ENCODE data around the gene INTS15.
"Not testable (repeated sequence)": the region's sequence is repeated elsewhere in the genome, so short reads cannot be mapped to it uniquely, and the experiment has no call there.

INTS15 gene

GRCh38 chr7:6577369-6578113 is 12.3 kb upstream of the INTS15 start, which contains the start of gene ZDHHC4:
TSS of gene ZDHHC4 (plus strand) at chr7:6577454. CDS start at chr7:6580562, 3,108 bp downstream.
- H3K27me3 ChIP-seq: no peaks in the 10 kb centered on the region
- peak within 1 kb of the TSS; percentile 74 for H3K4me3 ChIP-seq
- peak within 1 kb of the TSS; percentile 87 for H3K4me2 ChIP-seq
- H3K4me1 ChIP-seq: peaks cover 95% of the 10 kb centered on the region
- H3K9ac ChIP-seq: peak within 1 kb of the TSS; percentile 91
- no peaks in the 10 kb centered on the region for H4K20me1 ChIP-seq
- H3K9me3 ChIP-seq: peaks cover 3% of the 10 kb centered on the region; the same call in 1 of the 2 replicates
- peaks cover 2% of the 10 kb centered on the region; the same call in 1 of the 2 replicates for H3K36me3 ChIP-seq
- H3K27ac ChIP-seq: peak within 1 kb of the TSS; percentile 95
- no peak for TF ChIP-seq Cebpa-rat (IDR thresholded peaks at IDR 0.05)

GRCh38 chr7:6578114-6579084 is 11.4 kb upstream of the INTS15 start:
- TF ChIP-seq Cebpa-rat (IDR thresholded peaks at IDR 0.05): no peak
- H3K4me2 ChIP-seq: peak overlapping the region; percentile 87
- peak overlapping the region; percentile 91; the same call in 1 of the 2 replicates for H3K9ac ChIP-seq
- no peaks in the 10 kb centered on the region for H3K27me3 ChIP-seq
- peak overlapping the region; percentile 95 for H3K27ac ChIP-seq
- peak overlapping the region; percentile 74 for H3K4me3 ChIP-seq
- H3K36me3 ChIP-seq: peaks cover 11% of the 10 kb centered on the region
- H3K9me3 ChIP-seq: peaks cover 9% of the 10 kb centered on the region; the same call in 1 of the 2 replicates
- peaks cover 88% of the 10 kb centered on the region for H3K4me1 ChIP-seq
- no peaks in the 10 kb centered on the region for H4K20me1 ChIP-seq

GRCh38 chr7:6579446-6579845 is 10.4 kb upstream of the INTS15 start:
- no peak for TF ChIP-seq Cebpa-rat (IDR thresholded peaks at IDR 0.05)
- Histone ChIP-seq H3K4me3 (no peak overlapping the region), H3K4me2 (no peak overlapping the region), H3K9ac (no peak overlapping the region), H4K20me1 (no peaks in the 10 kb centered on the region), H3K4me1 (peaks cover 78% of the 10 kb centered on the region), H3K9me3 (peaks cover 9% of the 10 kb centered on the region; the same call in 1 of the 2 replicates), H3K27ac (no peak overlapping the region), H3K27me3 (no peaks in the 10 kb centered on the region), H3K36me3 (peaks cover 16% of the 10 kb centered on the region)

- not testable (repeated sequence) for H3K27me3 ChIP-seq, H3K9ac ChIP-seq, H3K27ac ChIP-seq, H4K20me1 ChIP-seq, H3K4me2 ChIP-seq, H3K9me3 ChIP-seq, H3K4me3 ChIP-seq
- Histone ChIP-seq H3K4me1 (peaks cover 28% of the 10 kb centered on the region), H3K36me3 (peaks cover 49% of the 10 kb centered on the region)
Observed at GRCh38 chr7:6585746-6586432, 3.9 kb upstream of the INTS15 start.

- Histone ChIP-seq H3K36me3 (peaks cover 61% of the 10 kb centered on the region), H3K9ac (no peak overlapping the region), H3K4me3 (no peak overlapping the region), H3K27ac (no peak overlapping the region), H3K9me3 (no peaks in the 10 kb centered on the region), H4K20me1 (peaks cover 29% of the 10 kb centered on the region), H3K27me3 (no peaks in the 10 kb centered on the region), H3K4me2 (no peak overlapping the region), H3K4me1 (peaks cover 19% of the 10 kb centered on the region)
- no peak for TF ChIP-seq Cebpa-rat (IDR thresholded peaks at IDR 0.05)
Observed at GRCh38 chr7:6588566-6588965, 1.3 kb upstream of the INTS15 start.

GRCh38 chr7:6589151-6589828 is 531 bp upstream of the INTS15 start:
- Histone ChIP-seq H3K4me3 (peak overlapping the region; percentile 87), H3K4me1 (peaks cover 19% of the 10 kb centered on the region), H3K27me3 (no peaks in the 10 kb centered on the region), H3K4me2 (peak overlapping the region; percentile 82), H4K20me1 (peaks cover 33% of the 10 kb centered on the region), H3K9ac (peak overlapping the region; percentile 88), H3K27ac (peak overlapping the region; percentile 91; the same call in 1 of the 2 replicates), H3K36me3 (peaks cover 65% of the 10 kb centered on the region), H3K9me3 (no peaks in the 10 kb centered on the region)
- TF ChIP-seq Cebpa-rat (IDR thresholded peaks at IDR 0.05): no peak

GRCh38 chr7:6590645-6591110 is 857 bp downstream of the INTS15 start:
- peak overlapping the region; percentile 88 for H3K9ac ChIP-seq

GRCh38 chr7:6600093-6600492 is 10.3 kb downstream of the INTS15 start:
- no peak overlapping the region for H3K27ac ChIP-seq
- H3K27me3 ChIP-seq: no peaks in the 10 kb centered on the region
- peaks cover 90% of the 10 kb centered on the region for H4K20me1 ChIP-seq
- no peak for TF ChIP-seq Cebpa-rat (IDR thresholded peaks at IDR 0.05)
- no peaks in the 10 kb centered on the region for H3K9me3 ChIP-seq
- no peak overlapping the region for H3K4me3 ChIP-seq
- no peak overlapping the region for H3K9ac ChIP-seq
- H3K36me3 ChIP-seq: peaks cover 100% of the 10 kb centered on the region
- H3K4me2 ChIP-seq: no peak overlapping the region
- H3K4me1 ChIP-seq: no peaks in the 10 kb centered on the region

More at GRCh38 chr7:6590645-6591110, 857 bp downstream of the INTS15 start:
- peak overlapping the region; percentile 91 for H3K27ac ChIP-seq
- H3K4me3 ChIP-seq: peak overlapping the region; percentile 87
- H3K27me3 ChIP-seq: no peaks in the 10 kb centered on the region
- H3K4me2 ChIP-seq: peak overlapping the region; percentile 85
- peaks cover 66% of the 10 kb centered on the region for H3K36me3 ChIP-seq
- peaks cover 47% of the 10 kb centered on the region for H4K20me1 ChIP-seq
- H3K9me3 ChIP-seq: no peaks in the 10 kb centered on the region
- TF ChIP-seq Cebpa-rat (IDR thresholded peaks at IDR 0.05): no peak
- peaks cover 19% of the 10 kb centered on the region for H3K4me1 ChIP-seq

GRCh38 chr7:6604458-6604857 is 14.6 kb downstream of the INTS15 start:
- H3K9ac ChIP-seq: no peak overlapping the region
- H3K9me3 ChIP-seq: no peaks in the 10 kb centered on the region
- no peak overlapping the region for H3K4me3 ChIP-seq
- H3K27ac ChIP-seq: no peak overlapping the region
- peaks cover 81% of the 10 kb centered on the region for H4K20me1 ChIP-seq
- no peak overlapping the region for H3K4me2 ChIP-seq
- peaks cover 99% of the 10 kb centered on the region for H3K36me3 ChIP-seq
- no peaks in the 10 kb centered on the region for H3K27me3 ChIP-seq
- no peaks in the 10 kb centered on the region for H3K4me1 ChIP-seq
- TF ChIP-seq Cebpa-rat (IDR thresholded peaks at IDR 0.05): no peak

All from BLaER1 (cell line).